ENCODE data around the gene TMEM167B.
A peak's percentile ranks its signal among the peaks of the same experiment; 100 is the strongest.

Gene TMEM167B

DNA sequence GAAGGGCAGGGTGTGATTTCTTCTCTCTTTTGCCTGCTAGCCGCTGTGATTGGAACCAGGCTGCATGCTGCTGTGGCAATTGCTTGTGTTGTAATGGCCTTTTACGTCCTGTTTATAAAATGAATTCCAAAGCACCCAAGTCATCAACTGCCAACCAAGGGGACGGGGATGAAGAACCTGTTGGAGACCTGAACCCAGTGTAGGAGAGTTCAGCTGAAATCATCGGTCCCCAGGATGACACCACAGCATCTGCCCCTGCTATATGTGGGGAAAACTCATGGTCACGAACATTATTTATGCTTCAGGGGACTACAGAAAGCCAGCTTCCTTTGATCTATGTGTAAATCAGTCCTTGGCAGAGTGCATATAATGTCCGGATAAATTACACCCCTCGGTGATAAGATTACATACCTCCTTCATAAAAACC, 3.8 kb downstream of the TMEM167B start:
- Histone ChIP-seq H3K56ac (ENCODE audit: low read length) (no peak overlapping the region), H2AK5ac (ENCODE audit: low read length) (no peak overlapping the region), H4K5ac (ENCODE audit: low read length) (no peak overlapping the region), H3K9ac (ENCODE audit: low read length) (no peak overlapping the region), H3K27me3 (ENCODE audit: insufficient read depth, low read length, poor library complexity) (no peaks in the 10 kb centered on the region), H3K4ac (ENCODE audit: low read depth, low read length) (no peak overlapping the region), H3K18ac (ENCODE audit: low read length) (no peak overlapping the region), H3K79me1 (ENCODE audit: low read length) (peaks cover 4% of the 10 kb centered on the region), H3K23ac (ENCODE audit: low read length) (no peak overlapping the region), H2BK120ac (ENCODE audit: low read depth, low read length) (no peak overlapping the region), H3K4me3 (ENCODE audit: low read length) (no peak overlapping the region), H2BK5ac (ENCODE audit: low read length) (no peak overlapping the region), H3K4me2 (ENCODE audit: low read length) (no peak overlapping the region), H2BK15ac (replicated peaks; ENCODE audit: low read depth) (no peak overlapping the region), H3K36me3 (ENCODE audit: control insufficient read depth, insufficient read depth, low read length) (no peaks in the 10 kb centered on the region), H3K4me1 (ENCODE audit: control insufficient read depth, low read depth, low read length) (peaks cover 2% of the 10 kb centered on the region), H3K27ac (ENCODE audit: low read depth, low read length) (no peak overlapping the region), H4K8ac (ENCODE audit: low read depth, low read length) (no peak overlapping the region), H3K79me2 (ENCODE audit: control insufficient read depth, insufficient read depth, low read length) (peaks cover 2% of the 10 kb centered on the region)
- no CpG with 5 or more reads among the region's 7 CpGs for WGBS (ENCODE audit: extremely low coverage, insufficient coverage, low lambda C conversion rate)
- DNase-seq: no peak

DNA sequence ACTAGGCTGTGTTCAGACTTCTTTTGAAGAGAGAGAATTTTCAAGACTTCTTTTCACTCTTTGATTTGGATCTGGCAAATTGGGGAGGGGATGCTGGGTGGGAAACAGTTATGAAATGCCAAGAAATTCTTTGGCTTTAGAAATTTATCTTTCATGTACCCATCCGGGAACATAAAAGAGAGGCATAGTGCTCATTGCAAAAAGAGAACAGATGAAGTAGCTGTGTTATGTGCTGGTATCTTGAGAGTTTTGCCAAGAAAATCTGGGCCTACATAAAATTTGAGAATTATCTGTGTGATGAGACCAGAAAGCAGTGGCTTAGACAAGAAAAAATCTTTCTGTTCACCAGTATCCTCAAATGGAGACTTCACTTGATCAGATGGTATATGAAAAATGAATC, 4.3 kb downstream of the TMEM167B start:
- WGBS (ENCODE audit: extremely low coverage, insufficient coverage, low lambda C conversion rate): no CpG with 5 or more reads among the region's 1 CpG
- Histone ChIP-seq H3K56ac (ENCODE audit: low read length) (no peak overlapping the region), H3K79me2 (ENCODE audit: control insufficient read depth, insufficient read depth, low read length) (peaks cover 2% of the 10 kb centered on the region), H3K79me1 (ENCODE audit: low read length) (peaks cover 4% of the 10 kb centered on the region), H3K23ac (ENCODE audit: low read length) (no peak overlapping the region), H3K4ac (ENCODE audit: low read depth, low read length) (no peak overlapping the region), H3K4me2 (ENCODE audit: low read length) (no peak overlapping the region), H2BK5ac (ENCODE audit: low read length) (no peak overlapping the region), H4K5ac (ENCODE audit: low read length) (no peak overlapping the region), H4K8ac (ENCODE audit: low read depth, low read length) (no peak overlapping the region), H3K4me3 (ENCODE audit: low read length) (no peak overlapping the region), H3K36me3 (ENCODE audit: control insufficient read depth, insufficient read depth, low read length) (no peaks in the 10 kb centered on the region), H3K18ac (ENCODE audit: low read length) (no peak overlapping the region), H2BK15ac (replicated peaks; ENCODE audit: low read depth) (no peak overlapping the region), H2AK5ac (ENCODE audit: low read length) (no peak overlapping the region), H3K4me1 (ENCODE audit: control insufficient read depth, low read depth, low read length) (peaks cover 2% of the 10 kb centered on the region), H3K9ac (ENCODE audit: low read length) (no peak overlapping the region), H3K27ac (ENCODE audit: low read depth, low read length) (no peak overlapping the region), H3K27me3 (ENCODE audit: insufficient read depth, low read length, poor library complexity) (no peaks in the 10 kb centered on the region), H2BK120ac (ENCODE audit: low read depth, low read length) (no peak overlapping the region)
- no peak for DNase-seq

DNA sequence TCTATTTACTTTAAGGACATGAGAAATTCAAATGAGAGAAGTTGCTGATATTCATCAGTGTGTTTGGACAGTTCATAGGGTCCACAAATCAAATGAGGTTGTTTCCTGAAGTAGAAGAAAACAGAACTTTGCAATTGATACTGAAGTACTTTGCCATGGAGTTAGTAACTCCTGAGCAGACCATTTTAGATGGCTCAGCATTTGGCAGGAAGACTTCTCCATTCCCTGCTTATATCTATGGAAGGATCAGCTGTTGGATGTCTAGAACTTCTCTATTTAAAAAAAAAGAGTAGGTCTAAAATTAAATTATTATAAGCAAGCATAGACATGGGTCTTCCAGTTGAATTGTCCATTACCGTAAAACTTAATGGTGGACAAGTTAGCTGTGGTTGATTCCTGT, 5.1 kb downstream of the TMEM167B start:
- Histone ChIP-seq H3K23ac (ENCODE audit: low read length) (no peak overlapping the region), H4K8ac (ENCODE audit: low read depth, low read length) (no peak overlapping the region), H3K27ac (ENCODE audit: low read depth, low read length) (no peak overlapping the region), H2BK5ac (ENCODE audit: low read length) (no peak overlapping the region), H3K36me3 (ENCODE audit: control insufficient read depth, insufficient read depth, low read length) (no peaks in the 10 kb centered on the region), H3K4me3 (ENCODE audit: low read length) (no peak overlapping the region), H3K9ac (ENCODE audit: low read length) (no peak overlapping the region), H3K56ac (ENCODE audit: low read length) (no peak overlapping the region), H3K4ac (ENCODE audit: low read depth, low read length) (no peak overlapping the region), H4K5ac (ENCODE audit: low read length) (no peak overlapping the region), H3K18ac (ENCODE audit: low read length) (no peak overlapping the region), H2AK5ac (ENCODE audit: low read length) (no peak overlapping the region), H2BK120ac (ENCODE audit: low read depth, low read length) (no peak overlapping the region), H3K79me2 (ENCODE audit: control insufficient read depth, insufficient read depth, low read length) (peaks cover 8% of the 10 kb centered on the region), H3K79me1 (ENCODE audit: low read length) (peaks cover 4% of the 10 kb centered on the region), H3K4me1 (ENCODE audit: control insufficient read depth, low read depth, low read length) (peaks cover 2% of the 10 kb centered on the region), H3K27me3 (ENCODE audit: insufficient read depth, low read length, poor library complexity) (no peaks in the 10 kb centered on the region), H3K4me2 (ENCODE audit: low read length) (no peak overlapping the region), H2BK15ac (replicated peaks; ENCODE audit: low read depth) (no peak overlapping the region)
- no peak for DNase-seq
- WGBS (ENCODE audit: extremely low coverage, insufficient coverage, low lambda C conversion rate): no CpG with 5 or more reads among the region's 1 CpG

DNA sequence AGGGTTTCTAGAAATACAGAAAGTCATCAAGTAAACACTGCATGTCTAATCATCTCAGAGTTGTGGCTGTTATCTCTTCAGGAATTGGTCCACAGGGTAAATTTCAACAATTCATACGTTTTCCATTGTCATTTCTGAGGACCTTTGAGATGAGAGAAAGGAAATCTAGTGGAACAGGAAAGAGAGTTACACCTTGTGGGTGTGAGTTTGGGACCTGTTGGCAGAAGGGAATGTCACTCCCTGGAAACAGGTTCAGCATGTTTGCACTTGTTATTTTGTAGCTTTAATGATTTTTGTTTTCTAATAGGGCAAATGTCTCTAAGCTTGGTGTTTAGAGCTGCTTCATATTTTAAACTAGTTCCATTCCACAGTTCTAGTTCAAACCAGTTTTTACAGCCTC, 5.6 kb downstream of the TMEM167B start:
- H2BK15ac ChIP-seq (replicated peaks; ENCODE audit: low read depth): no peak overlapping the region
- H4K5ac ChIP-seq (ENCODE audit: low read length): no peak overlapping the region
- no peak for DNase-seq
- H2AK5ac ChIP-seq (ENCODE audit: low read length): no peak overlapping the region
- no peak overlapping the region for H3K23ac ChIP-seq (ENCODE audit: low read length)
- no peak overlapping the region for H2BK120ac ChIP-seq (ENCODE audit: low read depth, low read length)
- no peak overlapping the region for H3K4ac ChIP-seq (ENCODE audit: low read depth, low read length)
- H3K27me3 ChIP-seq (ENCODE audit: insufficient read depth, low read length, poor library complexity): no peaks in the 10 kb centered on the region
- H3K9ac ChIP-seq (ENCODE audit: low read length): no peak overlapping the region
- H3K4me3 ChIP-seq (ENCODE audit: low read length): no peak overlapping the region
- H3K79me2 ChIP-seq (ENCODE audit: control insufficient read depth, insufficient read depth, low read length): peaks cover 13% of the 10 kb centered on the region
- no peaks in the 10 kb centered on the region for H3K36me3 ChIP-seq (ENCODE audit: control insufficient read depth, insufficient read depth, low read length)
- H3K4me2 ChIP-seq (ENCODE audit: low read length): no peak overlapping the region
- no CpG with 5 or more reads among the region's 1 CpG for WGBS (ENCODE audit: extremely low coverage, insufficient coverage, low lambda C conversion rate)
- peaks cover 2% of the 10 kb centered on the region for H3K4me1 ChIP-seq (ENCODE audit: control insufficient read depth, low read depth, low read length)
- H4K8ac ChIP-seq (ENCODE audit: low read depth, low read length): no peak overlapping the region
- no peak overlapping the region for H3K27ac ChIP-seq (ENCODE audit: low read depth, low read length)
- H2BK5ac ChIP-seq (ENCODE audit: low read length): no peak overlapping the region
- no peak overlapping the region for H3K56ac ChIP-seq (ENCODE audit: low read length)
- peaks cover 4% of the 10 kb centered on the region for H3K79me1 ChIP-seq (ENCODE audit: low read length)
- no peak overlapping the region for H3K18ac ChIP-seq (ENCODE audit: low read length)

DNA sequence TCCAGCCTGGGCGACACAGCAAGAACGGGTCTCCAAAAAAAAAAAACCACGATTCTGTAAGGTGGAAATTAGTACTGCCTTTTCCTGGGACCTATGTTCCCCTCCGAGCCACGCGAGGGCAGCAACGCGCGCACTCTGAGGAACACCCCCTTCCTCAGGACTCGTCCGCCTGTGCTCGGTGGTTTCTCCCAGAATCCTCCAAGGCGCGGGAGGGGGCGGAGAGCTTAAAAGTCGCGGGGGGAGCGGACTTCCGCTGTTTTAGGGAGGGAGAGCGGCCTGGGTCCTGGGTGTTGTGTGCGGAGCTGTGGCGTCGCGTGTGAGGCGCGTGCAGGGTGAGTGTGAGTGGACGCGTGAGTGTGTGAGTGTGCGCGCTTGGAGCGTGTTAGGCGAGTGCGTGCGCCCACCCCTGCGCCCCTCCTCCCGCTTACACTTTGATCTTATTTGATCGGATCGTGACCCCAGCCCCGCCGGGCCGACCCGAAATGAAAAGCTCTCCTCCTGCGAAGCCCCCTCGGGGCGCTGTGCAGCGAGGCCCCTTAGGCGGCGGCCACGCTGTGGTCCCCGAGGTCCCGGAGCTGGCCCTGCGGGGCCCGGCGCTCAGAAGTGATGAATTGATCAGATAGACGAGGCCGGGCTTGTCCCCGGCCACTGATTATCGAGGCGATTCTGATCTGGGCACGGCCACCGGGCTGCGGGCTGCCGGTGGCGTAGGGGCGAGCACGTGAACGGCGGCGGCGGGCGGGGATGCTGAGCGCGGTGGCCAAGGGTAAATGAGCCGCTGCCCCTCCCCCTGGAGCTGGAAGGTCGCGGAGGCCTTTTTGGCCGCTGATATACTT, 9.6 kb downstream of the TMEM167B start:
- Histone ChIP-seq H2BK15ac (replicated peaks; ENCODE audit: low read depth) (no peak overlapping the region), H3K79me2 (ENCODE audit: control insufficient read depth, insufficient read depth, low read length) (peaks cover 11% of the 10 kb centered on the region), H3K23ac (ENCODE audit: low read length) (peak overlapping the region; percentile 11), H3K4me2 (ENCODE audit: low read length) (peak overlapping the region; percentile 30), H3K4ac (ENCODE audit: low read depth, low read length) (peak overlapping the region; percentile 88), H3K56ac (ENCODE audit: low read length) (peak overlapping the region; percentile 100), H3K36me3 (ENCODE audit: control insufficient read depth, insufficient read depth, low read length) (no peaks in the 10 kb centered on the region), H2BK5ac (ENCODE audit: low read length) (peak overlapping the region; percentile 97), H3K4me1 (ENCODE audit: control insufficient read depth, low read depth, low read length) (no peaks in the 10 kb centered on the region), H3K9ac (ENCODE audit: low read length) (peak overlapping the region; percentile 100), H3K27me3 (ENCODE audit: insufficient read depth, low read length, poor library complexity) (no peaks in the 10 kb centered on the region), H3K79me1 (ENCODE audit: low read length) (no peaks in the 10 kb centered on the region), H3K27ac (ENCODE audit: low read depth, low read length) (peak overlapping the region; percentile 71), H2BK120ac (ENCODE audit: low read depth, low read length) (no peak overlapping the region), H4K5ac (ENCODE audit: low read length) (no peak overlapping the region), H3K4me3 (ENCODE audit: low read length) (peak overlapping the region; percentile 99), H3K18ac (ENCODE audit: low read length) (peak overlapping the region; percentile 81), H2AK5ac (ENCODE audit: low read length) (no peak overlapping the region), H4K8ac (ENCODE audit: low read depth, low read length) (no peak overlapping the region)
- no CpG with 5 or more reads among the region's 77 CpGs for WGBS (ENCODE audit: extremely low coverage, insufficient coverage, low lambda C conversion rate)
- peak; percentile 99 for DNase-seq

All from mesendoderm (in vitro differentiated cells).